ENCODE data around the gene LMX1B.
"Not testable (repeated sequence)": the region's sequence is repeated elsewhere in the genome, so short reads cannot be mapped to it uniquely, and the experiment has no call there.

Gene LMX1B

GRCh38 chr9:126722922-126723806 is 109.4 kb downstream of the LMX1B start:
- peak overlapping the region; percentile 90 to 95 for H3K27ac Mint-ChIP-seq
- peak overlapping the region; percentile 88 to 89 for H3K4me3 Mint-ChIP-seq
- no peaks in the 10 kb centered on the region for H3K9me3 Mint-ChIP-seq
- ATAC-seq (peak; percentile 74), DNase-seq (peak; percentile 63 to 75)
- H3K27me3 Mint-ChIP-seq: no peaks in the 10 kb centered on the region
- H3K4me1 Mint-ChIP-seq: peaks cover 49% of the 10 kb centered on the region

GRCh38 chr9:126723807-126724172 is 110.1 kb downstream of the LMX1B start:
- peak overlapping the region; percentile 88 to 89 for H3K4me3 Mint-ChIP-seq
- no peaks in the 10 kb centered on the region for H3K9me3 Mint-ChIP-seq
- DNase-seq (no peak), ATAC-seq (no peak)
- H3K27ac Mint-ChIP-seq: peak overlapping the region; percentile 9 to 43
- H3K4me1 Mint-ChIP-seq: peaks cover 46% of the 10 kb centered on the region
- H3K27me3 Mint-ChIP-seq: no peaks in the 10 kb centered on the region

- DNase-seq (no peak), ATAC-seq (no peak)
- peak overlapping the region; percentile 88 to 89 for H3K4me3 Mint-ChIP-seq
- no peaks in the 10 kb centered on the region for H3K27me3 Mint-ChIP-seq
- H3K9me3 Mint-ChIP-seq: no peaks in the 10 kb centered on the region
- H3K4me1 Mint-ChIP-seq: peaks cover 42% of the 10 kb centered on the region
- H3K27ac Mint-ChIP-seq: peak overlapping the region in 1 of 2 donors; percentile 43
Measured at GRCh38 chr9:126724226-126724625, 110.5 kb downstream of the LMX1B start.

- not testable (repeated sequence) for H3K4me3 Mint-ChIP-seq, DNase-seq, H3K27ac Mint-ChIP-seq, ATAC-seq, H3K9me3 Mint-ChIP-seq, H3K27me3 Mint-ChIP-seq
- peaks cover 29% of the 10 kb centered on the region for H3K4me1 Mint-ChIP-seq
Measured at GRCh38 chr9:126725485-126725884, 111.8 kb downstream of the LMX1B start.

- DNase-seq, H3K4me3 Mint-ChIP-seq, H3K27me3 Mint-ChIP-seq, ATAC-seq, H3K27ac Mint-ChIP-seq, H3K4me1 Mint-ChIP-seq, H3K9me3 Mint-ChIP-seq: not testable (repeated sequence)
Measured at GRCh38 chr9:126728210-126728609, 114.5 kb downstream of the LMX1B start.

- ATAC-seq: not testable (repeated sequence)
Measured at GRCh38 chr9:126730592-126730991, 116.9 kb downstream of the LMX1B start.

GRCh38 chr9:126733005-126733404 is 119.3 kb downstream of the LMX1B start:
- Mint-ChIP-seq H3K4me3 (no peak overlapping the region), H3K9me3 (peaks cover 20 to 22% of the 10 kb centered on the region in 2 donors), H3K4me1 (no peaks in the 10 kb centered on the region), H3K27me3 (no peaks in the 10 kb centered on the region), H3K27ac (no peak overlapping the region)
- ATAC-seq (no peak), DNase-seq (no peak)

More at GRCh38 chr9:126730592-126730991, 116.9 kb downstream of the LMX1B start:
- H3K27me3 Mint-ChIP-seq, DNase-seq, H3K4me3 Mint-ChIP-seq, H3K4me1 Mint-ChIP-seq, H3K27ac Mint-ChIP-seq: not testable (repeated sequence)
- H3K9me3 Mint-ChIP-seq: peaks cover 12 to 15% of the 10 kb centered on the region in 2 donors

- H3K4me3 Mint-ChIP-seq: no peak overlapping the region
- H3K27ac Mint-ChIP-seq: no peak overlapping the region
- ATAC-seq (no peak), DNase-seq (no peak)
- peaks cover 5% of the 10 kb centered on the region for H3K4me1 Mint-ChIP-seq
- H3K27me3 Mint-ChIP-seq: no peaks in the 10 kb centered on the region
- peaks cover 28% of the 10 kb centered on the region in 2 donors for H3K9me3 Mint-ChIP-seq
Measured at GRCh38 chr9:126734877-126735276, 121.1 kb downstream of the LMX1B start.

- Mint-ChIP-seq H3K9me3 (peaks cover 28% of the 10 kb centered on the region in 2 donors), H3K27me3 (no peaks in the 10 kb centered on the region), H3K4me1 (peaks cover 5% of the 10 kb centered on the region), H3K4me3 (no peak overlapping the region), H3K27ac (no peak overlapping the region)
- ATAC-seq (no peak), DNase-seq (no peak)
Measured at GRCh38 chr9:126735482-126735881, 121.8 kb downstream of the LMX1B start.

- DNase-seq (no peak), ATAC-seq (no peak)
- H3K9me3 Mint-ChIP-seq: peaks cover 28% of the 10 kb centered on the region in 2 donors
- peak overlapping the region in 1 of 2 donors; percentile 35 for H3K27ac Mint-ChIP-seq
- H3K27me3 Mint-ChIP-seq: no peaks in the 10 kb centered on the region
- peaks cover 5% of the 10 kb centered on the region for H3K4me1 Mint-ChIP-seq
- no peak overlapping the region for H3K4me3 Mint-ChIP-seq
Measured at GRCh38 chr9:126738553-126738952, 124.8 kb downstream of the LMX1B start.

- H3K9me3 Mint-ChIP-seq: peaks cover 5 to 7% of the 10 kb centered on the region in 2 donors
- H3K27ac Mint-ChIP-seq: no peak overlapping the region
- no peak overlapping the region for H3K4me3 Mint-ChIP-seq
- H3K4me1 Mint-ChIP-seq: peaks cover 33% of the 10 kb centered on the region
- no peak for ATAC-seq
- no peaks in the 10 kb centered on the region for H3K27me3 Mint-ChIP-seq
- no peak for DNase-seq
Measured at GRCh38 chr9:126743041-126743440, 129.3 kb downstream of the LMX1B start.

- H3K4me1 Mint-ChIP-seq: peaks cover 38% of the 10 kb centered on the region
- ATAC-seq (peak; percentile 61), DNase-seq (no peak)
- H3K27ac Mint-ChIP-seq: peak overlapping the region; percentile 29 to 49
- H3K27me3 Mint-ChIP-seq: peaks cover 1% of the 10 kb centered on the region
- peak overlapping the region; percentile 48 to 52 for H3K4me3 Mint-ChIP-seq
- no peaks in the 10 kb centered on the region for H3K9me3 Mint-ChIP-seq
Measured at GRCh38 chr9:126745574-126746411, 132.1 kb downstream of the LMX1B start.
